Heart left ventricle (tissue), 13 donors: ENCODE data around the gene NECAB2.

Experiments
- CTCF ChIP-seq, 12 donors: fragments of 200-600 bp; sonication (generic) in 4 of 12; IDR thresholded peaks; one replicate each; pipeline versions ENCODE4 v1.5.0 to v1.8.0; 2018 to 2022; ENCODE audit warnings: antibody characterized with exemption in 12 of 12, mild to moderate bottlenecking in 5 of 12
- POLR2A ChIP-seq, 2 donors: fragments of 450-650 bp; IDR thresholded peaks; one replicate each; pipeline ENCODE4 v1.6.1; 2017; ENCODE audit warnings: antibody characterized with exemption in 2 of 2, mild to moderate bottlenecking in 2 of 2, moderate library complexity in 2 of 2
- donor health status: ischemic (EF 13 %, LVEDD 7.1; RV severe dilation, severe dysfunction).
- donor health status: DM: no; HTN: yes; CAD: no.
- donor health status: DM: no; HTN: no; CAD: no.
- donor health status: ischemic (EF 25% LVEDD 6.9; RV normal size, moderate dysfunction).
- donor health status: ischemic (EF 25% LVEDD 5.7; RV mildly dilated, moderate dysfunction).
- donor health status: ischemic (EF 35%, LVEDD 5.7; RV mildly dilated, moderate dysfunction).
- donor health status: nonischemic (EF 11% LVEDD 7.7; RV severe dilation, severe dysfunction).
- donor health status: DM: yes; HTN: yes; CAD: no.
- donor health status: PGD.
- donor health status: ischemic (EF 29% LVEDD 5.4; RV normal size, mild dysfunction).
- donor health status: nonischemic (EF 23%, LVEDD 6.1; RV moderate dilation, normal function).

- no peak for TF ChIP-seq POLR2A (IDR thresholded peaks at IDR 0.05)
- TF ChIP-seq CTCF (IDR thresholded peaks at IDR 0.05), result no peak
Observed at GRCh38 chr16:84047626-84048025, 79.6 kb downstream of the NECAB2 start.
